Hepatocyte (in vitro differentiated cells): Measurements from ENCODE around the gene CSMD2. TPM values are rescaled to one million over a fixed set of nuclear protein-coding genes. Genes with fewer than 3 reads are reported as not detected.

Experiments used
- DNase-seq: peaks from one replicate; pipeline ENCODE4 v3.0.0-alpha.2; 2016; ENCODE audit warnings: low spot score
- H2AFZ ChIP-seq: fragments of 200-600 bp; sonication (generic); 2 replicates; pipeline ENCODE4 v1.6.0; 2016; ENCODE audit warnings: antibody characterized with exemption, mild to moderate bottlenecking
- H3K27ac ChIP-seq: fragments of 200-600 bp; sonication (generic); 2 replicates; pipeline ENCODE4 v1.5.1; 2016; ENCODE audit warnings: mild to moderate bottlenecking
- H3K27me3 ChIP-seq: fragments of 200-600 bp; sonication (generic); 2 replicates; pipeline ENCODE4 v1.6.1; 2016
- H3K36me3 ChIP-seq: fragments of 200-600 bp; sonication (generic); replicated peaks from 2 replicates; pipeline ENCODE4 v1.5.1; 2016; ENCODE audit warnings: low read depth; ENCODE audit not compliant: insufficient read depth
- H3K4me1 ChIP-seq: fragments of 200-600 bp; sonication (generic); 2 replicates; pipeline ENCODE4 v1.5.1; 2016; ENCODE audit warnings: mild to moderate bottlenecking, moderate library complexity; ENCODE audit not compliant: insufficient read depth
- H3K4me2 ChIP-seq: fragments of 200-600 bp; sonication (generic); 2 replicates; pipeline ENCODE4 v1.6.0; 2016
- H3K4me3 ChIP-seq: fragments of 200-600 bp; sonication (generic); 2 replicates; pipeline ENCODE4 v1.5.1; 2016; ENCODE audit warnings: mild to moderate bottlenecking
- H3K79me2 ChIP-seq: fragments of 200-600 bp; sonication (generic); 2 replicates; pipeline ENCODE4 v1.6.0; 2017; ENCODE audit warnings: mild to moderate bottlenecking
- H3K9me2 ChIP-seq: fragments of 200-600 bp; sonication (generic); replicated peaks from 2 replicates; pipeline ENCODE4 v1.6.0; 2017; ENCODE audit warnings: mild to moderate bottlenecking; ENCODE audit not compliant: insufficient read depth
- H3K9me3 ChIP-seq: fragments of 200-600 bp; sonication (generic); 2 replicates; pipeline ENCODE4 v1.5.1; 2016; ENCODE audit warnings: low read depth, mild to moderate bottlenecking
- H4K20me1 ChIP-seq: fragments of 200-600 bp; sonication (generic); 2 replicates; pipeline ENCODE4 v1.6.0; 2016; ENCODE audit warnings: mild to moderate bottlenecking; ENCODE audit not compliant: insufficient read depth, poor library complexity, severe bottlenecking
- CTCF ChIP-seq: fragments of 200-600 bp; sonication (generic); IDR thresholded peaks from 2 replicates; pipeline ENCODE4 v1.5.1; 2016; ENCODE audit warnings: antibody characterized with exemption, mild to moderate bottlenecking; ENCODE audit not compliant: poor library complexity
- EZH2 ChIP-seq: fragments of 200-600 bp; sonication (generic); IDR thresholded peaks from 2 replicates; pipeline ENCODE4 v1.6.1; 2016; ENCODE audit warnings: antibody characterized with exemption, mild to moderate bottlenecking, borderline replicate concordance
- EZH2phosphoT487 ChIP-seq: fragments of 200-600 bp; sonication (generic); IDR thresholded peaks from one replicate; pipeline ENCODE4 v1.6.1; 2018; ENCODE audit warnings: antibody characterized with exemption, mild to moderate bottlenecking, low read depth, moderate library complexity; ENCODE audit not compliant: unreplicated experiment, severe bottlenecking
- WGBS: methylation state at CpG from one replicate; pipeline ENCODE4 v1.1.6; 2016; ENCODE audit warnings: low lambda C conversion rate; ENCODE audit errors: missing lambda C conversion rate; 5-methylcytosine and 5-hydroxymethylcytosine counted together
- polyA plus RNA-seq: library from polyadenylated mRNA; unstranded; fragments of >200 nt; fragmentation: Nextera tagmentation; extraction: Ambion mirVana; gene quantifications from 2 replicates; pipeline ENCODE4 v1.2.1, GENCODE V29; 2016
- total RNA-seq: library from RNA; depleted of rRNA; stranded (reverse); fragments of >200 nt; gene quantifications from 2 replicates; pipeline ENCODE4 v1.2.3, GENCODE V29; 2014

The CSMD2 gene
- total and polyA plus RNA-seq, 2 experiments from 2014 or later: 0.10 to 0.37 TPM

- no peak for TF ChIP-seq EZH2phosphoT487
- TF ChIP-seq EZH2: no peak
- TF ChIP-seq CTCF: no peak
- WGBS: 92% methylated on average over 8 of the region's 8 CpGs
- H3K9me2 ChIP-seq: no peaks in the 10 kb centered on the region
These were observed 239.4 kb downstream of the CSMD2 start for GRCh38 chr1:33925586-33925985.

GRCh38 chr1:33921281-33921680 lies 243.7 kb downstream of the CSMD2 start:
- Histone ChIP-seq H3K27me3 (no peaks in the 10 kb centered on the region), H3K9me2 (no peaks in the 10 kb centered on the region), H3K4me3 (no peak overlapping the region), H2AFZ (no peak overlapping the region), H3K79me2 (no peaks in the 10 kb centered on the region), H3K9me3 (no peaks in the 10 kb centered on the region), H3K4me2 (no peak overlapping the region), H3K4me1 (no peaks in the 10 kb centered on the region), H3K36me3 (no peaks in the 10 kb centered on the region), H4K20me1 (no peaks in the 10 kb centered on the region), H3K27ac (no peak overlapping the region)
- 94% methylated on average over 5 of the region's 5 CpGs for WGBS
- no peak for TF ChIP-seq EZH2
- TF ChIP-seq EZH2phosphoT487: no peak
- no peak for TF ChIP-seq CTCF
- no peak for DNase-seq

More at GRCh38 chr1:33925586-33925985, 239.4 kb downstream of the CSMD2 start:
- no peaks in the 10 kb centered on the region for H3K4me1 ChIP-seq
- no peaks in the 10 kb centered on the region for H4K20me1 ChIP-seq
- no peaks in the 10 kb centered on the region for H3K79me2 ChIP-seq
- H3K27ac ChIP-seq: no peak overlapping the region
- no peaks in the 10 kb centered on the region for H3K36me3 ChIP-seq
- H3K27me3 ChIP-seq: no peaks in the 10 kb centered on the region
- H2AFZ ChIP-seq: no peak overlapping the region
- DNase-seq: no peak
- no peak overlapping the region for H3K4me2 ChIP-seq
- H3K9me3 ChIP-seq: no peaks in the 10 kb centered on the region
- H3K4me3 ChIP-seq: no peak overlapping the region

- no peaks in the 10 kb centered on the region for H3K9me3 ChIP-seq
- no peak overlapping the region for H3K4me3 ChIP-seq
- no peaks in the 10 kb centered on the region for H3K79me2 ChIP-seq
- no peak for TF ChIP-seq EZH2phosphoT487
- no peak for TF ChIP-seq CTCF
- TF ChIP-seq EZH2: no peak
- no peaks in the 10 kb centered on the region for H3K9me2 ChIP-seq
- no peak overlapping the region for H3K27ac ChIP-seq
- H3K27me3 ChIP-seq: no peaks in the 10 kb centered on the region
- no peaks in the 10 kb centered on the region for H3K4me1 ChIP-seq
- no peaks in the 10 kb centered on the region for H3K36me3 ChIP-seq
- H4K20me1 ChIP-seq: no peaks in the 10 kb centered on the region
- H3K4me2 ChIP-seq: no peak overlapping the region
- H2AFZ ChIP-seq: no peak overlapping the region
- no peak for DNase-seq
- 41% methylated on average over 1 of the region's 1 CpG for WGBS
These were observed 246.7 kb downstream of the CSMD2 start for GRCh38 chr1:33918368-33918767.

GRCh38 chr1:33916786-33917185 lies 248.2 kb downstream of the CSMD2 start:
- H4K20me1 ChIP-seq: no peaks in the 10 kb centered on the region
- no peak overlapping the region for H3K4me3 ChIP-seq
- WGBS: 93% methylated on average over 11 of the region's 11 CpGs
- H3K9me2 ChIP-seq: no peaks in the 10 kb centered on the region
- no peaks in the 10 kb centered on the region for H3K27me3 ChIP-seq
- no peak for TF ChIP-seq EZH2phosphoT487
- no peaks in the 10 kb centered on the region for H3K9me3 ChIP-seq
- no peak overlapping the region for H3K4me2 ChIP-seq
- no peak overlapping the region for H3K27ac ChIP-seq
- no peak overlapping the region for H2AFZ ChIP-seq
- H3K4me1 ChIP-seq: no peaks in the 10 kb centered on the region
- H3K36me3 ChIP-seq: no peaks in the 10 kb centered on the region
- H3K79me2 ChIP-seq: no peaks in the 10 kb centered on the region
- DNase-seq: no peak
